Mesendoderm (in vitro differentiated cells): Measurements from ENCODE around the gene ABO.
"Not testable (repeated sequence)": the region's sequence is repeated elsewhere in the genome, so short reads cannot be mapped to it uniquely, and the experiment has no call there.

Experiments
- DNase-seq: peaks from one replicate; pipeline ENCODE4 v3.0.0; 2013
- H2AK5ac ChIP-seq: 2 replicates; pipeline ENCODE4 v1.6.1; 2013; ENCODE audit warnings: low read length, inconsistent platforms
- H2BK120ac ChIP-seq: 2 replicates; pipeline ENCODE4 v1.6.1; 2013; ENCODE audit warnings: low read depth, mild to moderate bottlenecking, low read length, moderate library complexity, mixed read lengths
- H2BK15ac ChIP-seq: replicated peaks from 2 replicates; pipeline ENCODE4 v1.6.1; 2013; ENCODE audit warnings: low read depth, mild to moderate bottlenecking, moderate library complexity
- H2BK5ac ChIP-seq: 2 replicates; pipeline ENCODE4 v1.6.1; 2013; ENCODE audit warnings: low read length, inconsistent platforms
- H3K18ac ChIP-seq: 2 replicates; pipeline ENCODE4 v1.6.1; 2013; ENCODE audit warnings: mild to moderate bottlenecking, low read length, mixed read lengths
- H3K23ac ChIP-seq: one replicate; pipeline ENCODE4 v1.6.1; 2013; ENCODE audit warnings: low read length
- H3K27ac ChIP-seq: 2 replicates; pipeline ENCODE4 v1.5.1; 2013; ENCODE audit warnings: low read depth, mild to moderate bottlenecking, inconsistent platforms, low read length, moderate library complexity
- H3K27me3 ChIP-seq: 2 replicates; pipeline ENCODE4 v1.6.1; 2013; ENCODE audit warnings: low read length, control low read depth, mild to moderate bottlenecking, inconsistent platforms; ENCODE audit not compliant: insufficient read depth, poor library complexity
- H3K36me3 ChIP-seq: 2 replicates; pipeline ENCODE4 v1.6.1; 2013; ENCODE audit warnings: low read length, inconsistent platforms; ENCODE audit not compliant: control insufficient read depth, insufficient read depth
- H3K4ac ChIP-seq: one replicate; pipeline ENCODE4 v1.6.1; 2013; ENCODE audit warnings: low read depth, mild to moderate bottlenecking, low read length, moderate library complexity
- H3K4me1 ChIP-seq: 2 replicates; pipeline ENCODE4 v1.6.1; 2013; ENCODE audit warnings: low read depth, low read length, inconsistent platforms; ENCODE audit not compliant: control insufficient read depth
- H3K4me2 ChIP-seq: 2 replicates; pipeline ENCODE4 v1.6.1; 2013; ENCODE audit warnings: low read length
- H3K4me3 ChIP-seq: 2 replicates; pipeline ENCODE4 v1.5.1; 2013; ENCODE audit warnings: mild to moderate bottlenecking, low read length
- H3K56ac ChIP-seq: one replicate; pipeline ENCODE4 v1.6.1; 2013; ENCODE audit warnings: low read length
- H3K79me1 ChIP-seq: 2 replicates; pipeline ENCODE4 v1.6.1; 2013; ENCODE audit warnings: low read length, inconsistent platforms
- H3K79me2 ChIP-seq: 2 replicates; pipeline ENCODE4 v1.6.1; 2013; ENCODE audit warnings: mild to moderate bottlenecking, low read length; ENCODE audit not compliant: control insufficient read depth, insufficient read depth
- H3K9ac ChIP-seq: 2 replicates; pipeline ENCODE4 v1.6.1; 2013; ENCODE audit warnings: low read length, inconsistent platforms
- H4K5ac ChIP-seq: one replicate; pipeline ENCODE4 v1.6.1; 2013; ENCODE audit warnings: low read length
- H4K8ac ChIP-seq: one replicate; pipeline ENCODE4 v1.6.1; 2013; ENCODE audit warnings: low read depth, mild to moderate bottlenecking, control low read depth, low read length, moderate library complexity
- WGBS: extraction: QIAGEN DNeasy Blood & Tissue Kit; methylation state at CpG from one replicate; pipeline ENCODE4 v1.1.7; 2013; ENCODE audit warnings: low lambda C conversion rate, missing lambda C conversion rate; ENCODE audit not compliant: insufficient coverage; ENCODE audit errors: extremely low coverage; 5-methylcytosine and 5-hydroxymethylcytosine counted together

ABO gene

DNA sequence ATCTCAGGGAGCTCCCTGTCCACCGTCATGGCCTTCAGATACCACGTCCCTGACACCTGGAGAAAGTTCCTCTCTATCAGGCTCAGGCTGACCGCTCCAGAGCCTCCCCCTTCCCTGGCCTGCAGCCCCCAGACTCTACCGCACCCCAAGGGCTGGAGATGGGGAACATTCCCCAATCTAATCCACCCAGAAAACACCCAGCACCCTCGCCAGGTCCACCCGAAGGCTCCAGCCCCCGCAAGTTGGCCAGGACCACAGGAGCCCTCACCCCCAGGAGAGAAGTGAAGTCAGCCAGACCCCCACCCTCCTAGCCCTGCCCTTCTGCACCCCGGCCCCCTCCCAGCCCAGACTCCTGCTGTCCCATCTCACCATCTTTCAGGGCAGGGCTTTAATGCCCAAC is 47.0 kb downstream of the ABO start:
- WGBS = no CpG with 5 or more reads among the region's 8 CpGs
- not testable (repeated sequence) for H2BK120ac ChIP-seq, H3K23ac ChIP-seq, H3K56ac ChIP-seq, H2AK5ac ChIP-seq, H2BK5ac ChIP-seq, H3K4me3 ChIP-seq, DNase-seq, H4K8ac ChIP-seq, H3K36me3 ChIP-seq, H4K5ac ChIP-seq, H3K79me1 ChIP-seq, H3K27ac ChIP-seq, H3K27me3 ChIP-seq, H3K4ac ChIP-seq, H2BK15ac ChIP-seq, H3K79me2 ChIP-seq, H3K4me2 ChIP-seq, H3K18ac ChIP-seq, H3K9ac ChIP-seq, H3K4me1 ChIP-seq

DNA sequence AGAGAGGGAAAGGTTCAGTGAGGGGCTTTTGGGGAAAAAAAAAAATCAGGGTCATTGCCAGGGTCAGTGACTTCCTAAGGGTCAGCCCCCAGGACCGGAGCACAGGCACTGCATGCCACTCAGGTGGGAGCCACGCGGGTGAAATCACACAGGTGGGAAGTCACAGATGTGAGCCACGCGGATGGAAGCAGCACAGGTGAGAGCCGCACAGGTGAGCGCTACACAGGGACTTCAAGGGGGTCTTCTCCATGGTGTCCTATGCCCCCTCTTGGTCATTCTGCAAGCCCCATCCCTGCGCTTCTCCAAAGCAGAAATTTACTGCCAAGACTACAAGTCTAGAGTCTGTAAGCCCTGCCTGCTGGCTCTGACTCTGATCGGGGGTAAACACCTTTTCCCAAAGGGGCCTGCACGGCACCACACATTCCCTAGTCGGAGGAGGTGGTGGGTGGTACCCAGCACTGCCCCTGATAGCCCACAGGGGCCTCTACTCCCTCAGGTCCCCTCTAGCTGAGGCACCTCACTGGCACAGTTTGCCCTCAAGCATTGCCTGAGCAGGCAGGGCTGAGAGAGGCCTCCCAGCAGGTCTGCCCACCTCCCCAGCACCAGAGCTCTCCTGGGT is 47.6 kb downstream of the ABO start:
- Histone ChIP-seq H3K23ac (no peak overlapping the region), H3K18ac (no peak overlapping the region), H3K27me3 (no peaks in the 10 kb centered on the region), H2BK120ac (no peak overlapping the region), H2BK15ac (no peak overlapping the region), H3K79me1 (no peaks in the 10 kb centered on the region), H3K9ac (no peak overlapping the region), H3K56ac (no peak overlapping the region), H4K5ac (no peak overlapping the region), H3K4me2 (no peak overlapping the region), H3K4me1 (no peaks in the 10 kb centered on the region), H2AK5ac (no peak overlapping the region), H3K36me3 (no peaks in the 10 kb centered on the region), H3K4ac (no peak overlapping the region), H3K4me3 (no peak overlapping the region), H3K79me2 (no peaks in the 10 kb centered on the region), H4K8ac (no peak overlapping the region), H2BK5ac (no peak overlapping the region), H3K27ac (no peak overlapping the region)
- WGBS = no CpG with 5 or more reads among the region's 11 CpGs
- DNase-seq = no peak

DNA sequence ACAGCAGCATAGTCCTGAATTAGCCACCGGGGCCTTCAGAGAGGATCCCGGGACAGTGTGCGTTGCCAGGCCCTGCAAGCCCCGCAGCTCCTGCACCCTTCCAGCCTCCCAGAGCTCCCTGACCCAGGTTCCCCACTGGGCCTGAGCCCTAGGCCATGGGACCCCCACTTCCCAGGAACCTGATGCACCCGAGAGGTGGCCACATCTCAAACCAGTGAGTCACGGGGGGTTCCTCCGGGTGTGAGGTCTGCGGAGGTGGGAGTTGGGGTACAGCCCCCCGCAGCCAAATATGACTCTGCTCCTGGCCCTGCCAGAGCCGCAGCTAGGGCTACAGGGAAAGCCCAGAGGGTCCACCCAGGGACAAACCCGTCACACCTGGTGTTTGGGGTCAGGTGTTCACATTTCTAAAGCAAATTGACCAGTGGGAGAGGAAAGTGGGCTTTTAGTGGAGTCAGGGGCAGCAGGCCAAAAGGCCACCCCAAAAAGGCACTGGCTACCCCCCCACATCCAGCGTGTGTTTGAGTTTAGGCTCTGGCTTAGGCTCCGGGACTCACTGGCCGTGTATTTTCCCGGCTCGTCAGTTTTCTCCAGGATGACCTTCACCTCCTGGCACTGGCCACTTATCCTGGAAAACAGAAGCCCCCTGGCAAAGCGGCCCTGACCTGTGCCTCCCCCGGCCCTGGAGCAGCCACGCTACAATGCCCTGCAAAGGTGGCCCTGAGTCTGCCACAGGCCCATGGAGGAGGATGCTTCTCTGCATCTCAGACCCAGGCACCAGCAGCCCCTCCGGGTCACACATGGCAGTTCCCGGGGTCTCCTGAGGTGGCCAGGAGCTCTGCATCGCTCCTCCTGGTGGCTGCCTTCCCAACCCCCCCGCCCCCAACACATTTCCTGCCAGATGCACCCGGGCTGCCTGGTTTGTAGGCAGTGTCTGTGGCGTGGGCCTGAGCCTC is 48.5 kb downstream of the ABO start:
- Histone ChIP-seq H3K4ac (no peak overlapping the region), H3K27ac (no peak overlapping the region), H3K27me3 (no peaks in the 10 kb centered on the region), H3K4me1 (no peaks in the 10 kb centered on the region), H2BK120ac (no peak overlapping the region), H2AK5ac (no peak overlapping the region), H3K79me1 (no peaks in the 10 kb centered on the region), H3K18ac (no peak overlapping the region), H3K23ac (no peak overlapping the region), H3K9ac (no peak overlapping the region), H3K4me3 (no peak overlapping the region), H3K4me2 (no peak overlapping the region), H3K56ac (no peak overlapping the region), H4K5ac (no peak overlapping the region), H2BK15ac (no peak overlapping the region), H3K79me2 (no peaks in the 10 kb centered on the region), H3K36me3 (no peaks in the 10 kb centered on the region), H2BK5ac (no peak overlapping the region), H4K8ac (no peak overlapping the region)
- WGBS = no CpG with 5 or more reads among the region's 25 CpGs
- DNase-seq = peak; percentile 26

DNA sequence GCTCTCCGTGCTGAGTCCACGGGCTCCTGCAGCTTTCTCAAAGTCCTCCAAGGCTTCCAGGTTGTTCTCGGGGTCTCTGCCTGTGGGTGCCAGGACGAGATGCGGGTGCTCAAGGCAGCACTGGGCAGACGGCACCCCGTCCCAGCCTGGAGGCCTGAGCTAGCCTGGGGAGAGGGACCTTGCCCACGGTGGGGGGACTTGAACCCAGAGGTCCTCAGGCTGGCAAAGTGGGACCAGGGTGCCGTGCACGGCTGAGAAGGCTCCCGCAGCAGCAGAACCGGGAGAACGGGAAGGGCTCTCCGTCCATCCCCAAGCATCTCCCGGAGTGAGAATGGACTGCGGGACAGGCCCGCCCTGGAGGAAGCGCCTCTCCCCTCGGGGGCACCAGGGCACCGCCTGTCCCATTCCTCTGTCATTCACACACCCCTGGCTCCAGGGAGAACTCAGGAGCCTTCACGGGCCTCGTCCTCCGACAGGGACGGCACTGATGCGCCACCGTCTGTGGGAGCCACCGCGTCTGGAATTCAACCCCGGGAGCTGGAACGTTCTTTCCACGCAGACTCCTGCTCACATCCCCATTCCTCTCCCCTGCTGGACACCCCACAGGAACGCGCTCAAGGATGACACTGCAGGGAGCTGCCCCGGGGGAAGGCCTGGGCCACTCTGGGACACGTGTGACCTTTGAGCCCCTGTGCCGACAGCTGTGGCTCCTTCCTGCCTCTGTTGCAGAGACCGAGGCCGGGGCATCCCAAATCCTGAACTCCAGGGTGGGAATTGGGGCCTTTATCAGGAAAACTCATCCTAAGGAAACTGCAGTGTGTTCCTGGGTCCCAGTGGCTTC is 49.6 kb downstream of the ABO start:
- no peaks in the 10 kb centered on the region for H3K27me3 ChIP-seq
- H3K4me2 ChIP-seq = no peak overlapping the region
- no peak overlapping the region for H2BK5ac ChIP-seq
- H3K79me1 ChIP-seq = no peaks in the 10 kb centered on the region
- H4K5ac ChIP-seq = no peak overlapping the region
- no peaks in the 10 kb centered on the region for H3K79me2 ChIP-seq
- H3K4me3 ChIP-seq = no peak overlapping the region
- no peak overlapping the region for H4K8ac ChIP-seq
- no peak for DNase-seq
- H3K4ac ChIP-seq = no peak overlapping the region
- H2AK5ac ChIP-seq = no peak overlapping the region
- no peaks in the 10 kb centered on the region for H3K4me1 ChIP-seq
- no peak overlapping the region for H3K27ac ChIP-seq
- H3K9ac ChIP-seq = no peak overlapping the region
- H2BK120ac ChIP-seq = no peak overlapping the region
- no peak overlapping the region for H3K56ac ChIP-seq
- H3K36me3 ChIP-seq = no peaks in the 10 kb centered on the region
- H3K23ac ChIP-seq = no peak overlapping the region
- no peak overlapping the region for H3K18ac ChIP-seq
- no peak overlapping the region for H2BK15ac ChIP-seq
- no CpG with 5 or more reads among the region's 38 CpGs for WGBS

GRCh38 chr9:133224762-133225161 is 50.2 kb downstream of the ABO start:
- Histone ChIP-seq H3K79me2 (no peaks in the 10 kb centered on the region), H3K36me3 (no peaks in the 10 kb centered on the region), H3K9ac (no peak overlapping the region), H4K8ac (no peak overlapping the region), H2AK5ac (no peak overlapping the region), H3K56ac (no peak overlapping the region), H3K4ac (no peak overlapping the region), H3K27me3 (no peaks in the 10 kb centered on the region), H3K27ac (no peak overlapping the region), H2BK5ac (no peak overlapping the region), H3K79me1 (no peaks in the 10 kb centered on the region), H3K4me2 (no peak overlapping the region), H4K5ac (no peak overlapping the region), H3K23ac (no peak overlapping the region), H3K4me3 (no peak overlapping the region), H2BK15ac (no peak overlapping the region), H2BK120ac (no peak overlapping the region), H3K18ac (no peak overlapping the region), H3K4me1 (no peaks in the 10 kb centered on the region)
- DNase-seq = no peak
- no CpG with 5 or more reads among the region's 12 CpGs for WGBS
